Panc1 (cell line): ENCODE data around the gene SERGEF.

Experiments used
- POLR2AphosphoS5 ChIP-seq: IDR thresholded peaks from 2 replicates; pipeline ENCODE4 v1.6.1; 2012; ENCODE audit warnings: mild to moderate bottlenecking, low read depth, low read length, moderate library complexity
- TF ChIP-seq, protein P1 (sequence below): fragments of 450-650 bp; IDR thresholded peaks from 2 replicates; pipeline ENCODE4 v1.5.1; 2017; ENCODE audit warnings: mild to moderate bottlenecking

DNA sequence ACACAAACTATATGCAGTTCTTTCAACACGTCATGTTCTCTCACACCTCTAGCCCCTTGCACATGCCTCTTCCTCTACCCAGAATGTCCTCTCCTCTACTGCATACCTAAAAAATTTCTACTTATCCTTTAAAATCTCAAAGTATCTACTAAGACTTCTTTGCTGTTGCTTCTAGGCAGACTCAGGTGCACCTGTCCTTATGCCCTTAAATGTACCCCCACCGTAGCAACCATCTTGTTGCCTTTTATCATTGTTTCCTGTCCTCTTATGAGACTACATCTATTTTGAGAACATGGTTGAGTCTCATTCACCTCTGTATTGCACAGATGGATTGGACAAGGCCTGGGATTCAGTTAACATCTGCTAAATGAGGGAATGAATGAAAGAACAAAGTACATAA lies 134.1 kb downstream of the SERGEF start:
- TF ChIP-seq POLR2AphosphoS5, result no peak
- TF ChIP-seq, protein P1, sequence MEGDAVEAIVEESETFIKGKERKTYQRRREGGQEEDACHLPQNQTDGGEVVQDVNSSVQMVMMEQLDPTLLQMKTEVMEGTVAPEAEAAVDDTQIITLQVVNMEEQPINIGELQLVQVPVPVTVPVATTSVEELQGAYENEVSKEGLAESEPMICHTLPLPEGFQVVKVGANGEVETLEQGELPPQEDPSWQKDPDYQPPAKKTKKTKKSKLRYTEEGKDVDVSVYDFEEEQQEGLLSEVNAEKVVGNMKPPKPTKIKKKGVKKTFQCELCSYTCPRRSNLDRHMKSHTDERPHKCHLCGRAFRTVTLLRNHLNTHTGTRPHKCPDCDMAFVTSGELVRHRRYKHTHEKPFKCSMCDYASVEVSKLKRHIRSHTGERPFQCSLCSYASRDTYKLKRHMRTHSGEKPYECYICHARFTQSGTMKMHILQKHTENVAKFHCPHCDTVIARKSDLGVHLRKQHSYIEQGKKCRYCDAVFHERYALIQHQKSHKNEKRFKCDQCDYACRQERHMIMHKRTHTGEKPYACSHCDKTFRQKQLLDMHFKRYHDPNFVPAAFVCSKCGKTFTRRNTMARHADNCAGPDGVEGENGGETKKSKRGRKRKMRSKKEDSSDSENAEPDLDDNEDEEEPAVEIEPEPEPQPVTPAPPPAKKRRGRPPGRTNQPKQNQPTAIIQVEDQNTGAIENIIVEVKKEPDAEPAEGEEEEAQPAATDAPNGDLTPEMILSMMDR, result no peak
